Fibroblast of the conjunctiva (primary cell): ENCODE data around the gene IFIH1.

Source experiments
- DNase-seq: peaks from one replicate; pipeline ENCODE4 v3.0.0-alpha.2; 2010; ENCODE audit warnings: low read depth

IFIH1 gene

GRCh38 chr2:162257425-162257824 is 61.1 kb downstream of the IFIH1 start:
- no peak for DNase-seq

DNA sequence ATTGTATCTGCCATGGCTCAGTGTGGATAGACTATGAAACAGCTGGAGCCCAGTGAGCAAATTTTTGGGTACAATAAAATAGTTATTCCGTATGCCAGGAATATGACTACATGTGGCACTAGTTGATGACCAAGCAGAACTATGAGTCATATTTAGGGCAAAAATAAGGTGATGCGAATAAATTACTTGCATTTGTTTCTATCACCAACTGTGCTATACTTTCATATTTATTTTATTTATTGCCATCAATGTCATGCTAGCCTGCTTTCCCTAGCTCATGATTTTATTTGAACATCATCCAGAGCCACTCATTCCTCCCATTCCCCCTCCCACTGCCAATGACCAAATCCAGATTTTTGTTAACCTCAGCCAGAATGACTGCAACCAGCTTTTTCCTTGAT is 61.9 kb downstream of the IFIH1 start:
- DNase-seq = no peak

DNA sequence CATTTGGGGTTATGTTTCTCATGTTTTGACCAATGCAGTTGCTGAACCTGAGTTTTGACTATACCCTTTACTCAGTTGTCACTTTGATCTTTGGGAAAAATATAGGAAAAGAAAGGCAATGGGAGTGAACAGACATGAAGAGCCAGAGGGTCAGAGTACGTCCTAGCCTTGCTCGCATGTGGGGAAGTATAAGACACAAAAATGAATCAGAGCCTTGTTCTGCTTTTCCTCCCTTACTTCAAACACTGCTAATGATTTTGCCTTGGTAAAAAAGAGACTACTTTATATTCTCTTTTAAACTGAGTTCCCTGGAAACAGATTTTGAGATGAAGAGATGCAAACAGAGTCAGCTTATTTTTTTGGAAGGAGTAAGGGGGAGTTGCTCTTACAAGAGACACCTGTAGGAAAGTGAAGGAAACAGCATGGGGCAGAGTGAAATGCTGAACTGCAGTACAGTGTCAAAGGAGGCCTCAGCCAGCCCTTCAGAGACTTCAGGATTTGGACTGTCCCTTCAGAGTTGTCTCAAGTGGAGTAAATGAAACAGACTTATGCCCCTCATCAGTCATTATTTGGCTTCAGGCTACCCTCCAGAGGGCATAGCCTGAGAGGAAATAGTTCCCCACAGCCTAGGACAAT is 64.1 kb downstream of the IFIH1 start:
- DNase-seq = no peak

GRCh38 chr2:162253435-162253834 is 65.0 kb downstream of the IFIH1 start:
- DNase-seq = no peak

DNA sequence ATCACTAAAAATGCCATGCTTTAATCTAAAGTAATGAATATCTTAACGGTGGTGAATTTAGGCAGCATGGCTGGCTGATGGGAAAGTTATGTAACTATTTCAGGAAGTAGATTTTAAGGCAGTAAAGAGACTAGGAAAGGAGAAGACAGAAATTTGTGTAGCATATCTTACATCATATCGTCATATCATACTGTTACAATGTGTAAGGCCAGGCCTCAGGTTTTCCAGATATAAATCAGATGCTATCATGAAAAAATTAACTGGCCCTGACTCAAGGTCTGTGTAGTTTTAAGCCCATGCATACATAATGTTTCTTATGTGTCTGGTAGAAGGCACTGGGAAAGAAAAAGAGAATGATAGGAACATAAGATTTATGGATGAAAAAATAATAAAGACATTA is 66.3 kb downstream of the IFIH1 start:
- no peak for DNase-seq

- peak; percentile 48 for DNase-seq
Observed at GRCh38 chr2:162245781-162246180, 72.7 kb downstream of the IFIH1 start.

DNA sequence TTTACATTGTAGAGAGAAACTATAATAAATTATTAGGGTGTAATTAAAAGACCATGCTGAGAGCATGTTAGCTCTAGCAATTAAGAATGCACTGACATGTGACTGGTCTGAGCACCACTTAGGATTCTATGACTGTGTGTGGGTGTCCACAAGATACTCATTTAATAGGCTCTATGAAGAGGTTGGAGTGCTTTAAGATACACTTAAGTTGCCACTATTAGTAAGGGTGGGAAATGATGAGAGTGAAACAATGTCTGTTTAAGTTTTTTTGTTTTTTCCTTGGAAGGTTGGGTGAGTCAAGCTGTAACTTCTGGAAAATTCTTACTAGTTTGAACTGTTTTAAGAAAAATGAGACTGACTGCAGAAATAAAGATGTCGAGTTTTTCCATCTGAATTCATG is 73.4 kb downstream of the IFIH1 start:
- DNase-seq = no peak

DNA sequence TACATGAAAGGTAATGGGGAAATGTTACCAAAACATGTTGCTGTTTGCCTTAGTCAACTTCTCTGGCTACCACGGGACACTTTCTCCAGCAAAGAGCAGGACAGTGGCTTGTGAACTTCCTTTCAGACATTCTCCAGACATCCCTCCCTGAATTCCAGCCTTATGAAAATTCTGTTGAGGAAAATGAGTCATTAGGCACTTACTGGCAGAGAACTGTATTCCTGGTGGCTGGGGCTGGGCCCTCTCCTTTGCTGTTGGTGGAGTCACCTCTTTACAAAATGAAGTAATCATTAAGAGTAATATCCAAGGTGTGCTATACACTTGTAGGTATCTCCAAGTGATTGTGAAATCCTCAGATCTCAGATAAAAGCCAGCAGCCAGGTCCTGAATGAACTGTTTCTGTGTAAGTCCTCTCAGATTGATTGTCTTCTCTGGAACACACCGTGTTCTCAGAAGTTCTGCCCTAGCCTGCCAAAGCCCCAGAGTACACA is 73.9 kb downstream of the IFIH1 start:
- DNase-seq = no peak

DNA sequence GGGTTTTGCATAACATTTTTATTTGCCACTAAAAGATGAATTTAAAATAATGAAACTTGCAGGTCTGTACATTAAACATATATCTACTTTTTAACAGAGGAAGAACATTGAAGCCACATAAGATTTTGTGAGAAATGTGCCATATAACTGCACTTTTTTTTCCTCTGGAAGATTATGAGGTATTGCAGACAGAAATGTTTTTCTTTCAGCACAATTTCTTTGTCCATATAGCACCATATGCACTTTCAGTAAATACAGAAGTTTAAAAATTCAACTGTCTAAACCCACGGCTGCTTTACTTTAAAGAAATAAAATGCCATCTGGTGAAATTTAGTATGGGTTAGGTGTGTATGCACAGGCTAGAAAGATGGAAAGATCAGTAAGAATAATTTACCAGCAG is 74.8 kb downstream of the IFIH1 start:
- DNase-seq = no peak

GRCh38 chr2:162243294-162243693 is 75.2 kb downstream of the IFIH1 start, which contains the start of gene FAP:
Gene FAP, minus strand, starts transcription at chr2:162243445. Its CDS starts 118 bp downstream, at chr2:162243327.
- DNase-seq = peak; percentile 92

GRCh38 chr2:162242586-162243280 is 75.8 kb downstream of the IFIH1 start:
- peak; percentile 87 for DNase-seq

GRCh38 chr2:162241571-162241970 is 76.9 kb downstream of the IFIH1 start:
- DNase-seq = no peak

DNA sequence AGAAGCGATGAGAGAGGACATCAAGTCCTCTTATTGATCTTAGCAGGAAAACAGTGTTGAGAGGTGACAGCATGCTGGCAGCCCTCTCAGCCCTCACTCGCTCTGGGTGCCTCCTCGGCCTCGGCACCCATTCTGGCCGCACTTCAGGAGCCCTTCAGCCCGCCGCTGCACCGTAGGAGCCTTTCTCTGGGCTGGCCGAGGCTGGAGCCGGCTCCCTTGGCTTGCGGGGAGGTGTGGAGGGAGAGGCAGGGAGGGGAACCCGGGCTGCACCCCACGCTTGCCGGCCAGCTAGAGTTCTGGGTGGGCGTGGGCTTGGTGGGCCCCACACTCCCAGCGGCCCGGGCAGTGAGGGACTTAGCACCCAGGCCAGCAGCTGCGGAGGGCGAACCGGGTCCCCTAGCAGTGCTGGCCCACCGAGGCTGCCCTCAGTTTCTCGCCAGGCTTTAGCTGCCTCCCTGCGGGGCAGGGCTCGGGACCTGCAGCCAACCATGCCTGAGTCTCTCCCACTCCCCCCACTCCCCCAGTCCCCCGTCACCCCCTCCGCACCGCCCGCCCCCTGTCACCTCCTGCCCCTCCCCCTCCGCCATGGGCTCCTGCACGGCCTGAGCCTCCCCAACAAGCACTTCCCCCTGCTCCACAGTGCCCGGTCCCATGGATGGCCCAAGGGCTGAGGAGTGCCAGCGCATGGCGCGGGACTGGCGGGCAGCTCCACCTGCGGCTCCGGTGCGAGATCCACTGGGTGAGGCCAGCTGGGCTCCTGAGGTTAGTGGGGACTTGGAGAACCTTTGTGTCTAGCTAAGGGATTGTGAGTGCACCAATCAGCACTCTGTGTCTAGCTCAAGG is 83.6 kb downstream of the IFIH1 start:
- no peak for DNase-seq

- no peak for DNase-seq
Observed at GRCh38 chr2:162233197-162233596, 85.3 kb downstream of the IFIH1 start.

DNA sequence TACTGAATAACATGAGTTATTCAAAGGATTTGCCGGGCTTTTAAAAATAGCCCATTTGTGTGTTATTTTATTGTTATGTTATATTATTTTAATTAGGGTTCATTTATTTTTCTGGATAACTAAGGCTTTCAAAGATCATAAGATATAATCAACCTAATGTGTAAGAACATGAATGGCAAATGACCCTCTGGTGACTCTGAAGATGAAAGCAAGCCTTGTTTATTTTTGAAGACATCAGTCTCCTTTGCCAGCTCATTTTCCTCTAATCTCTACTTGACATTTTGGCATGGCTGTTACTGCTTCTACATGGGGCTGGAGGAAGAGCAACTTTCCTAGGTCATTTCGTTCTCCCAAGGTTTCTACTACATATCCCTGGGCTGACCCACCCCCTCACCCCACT is 85.8 kb downstream of the IFIH1 start:
- no peak for DNase-seq

- DNase-seq = no peak
Observed at GRCh38 chr2:162232027-162232426, 86.5 kb downstream of the IFIH1 start.

GRCh38 chr2:162230761-162231160 is 87.7 kb downstream of the IFIH1 start:
- DNase-seq = no peak

- DNase-seq = no peak
Observed at GRCh38 chr2:162226836-162227235, 91.6 kb downstream of the IFIH1 start.

DNA sequence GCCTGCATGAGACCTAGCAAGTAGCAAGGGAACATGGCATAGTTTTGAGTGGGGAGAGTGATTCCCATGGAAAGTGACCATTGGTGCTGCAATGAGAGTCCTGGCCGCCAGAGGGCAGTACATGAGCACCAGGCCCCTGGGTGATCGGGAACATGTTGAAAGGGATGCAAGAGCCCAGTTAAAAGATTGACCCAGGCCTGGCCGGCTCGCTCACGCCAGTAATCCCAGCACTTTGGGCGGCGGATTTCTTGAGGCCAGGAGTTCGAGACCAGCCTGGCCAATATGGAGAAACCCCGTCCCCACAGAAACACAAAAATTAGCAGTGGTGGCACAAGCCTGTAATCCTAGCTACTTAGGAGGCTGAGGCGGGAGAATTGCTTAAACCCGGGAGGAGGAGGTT is 97.4 kb downstream of the IFIH1 start:
- DNase-seq = no peak

DNA sequence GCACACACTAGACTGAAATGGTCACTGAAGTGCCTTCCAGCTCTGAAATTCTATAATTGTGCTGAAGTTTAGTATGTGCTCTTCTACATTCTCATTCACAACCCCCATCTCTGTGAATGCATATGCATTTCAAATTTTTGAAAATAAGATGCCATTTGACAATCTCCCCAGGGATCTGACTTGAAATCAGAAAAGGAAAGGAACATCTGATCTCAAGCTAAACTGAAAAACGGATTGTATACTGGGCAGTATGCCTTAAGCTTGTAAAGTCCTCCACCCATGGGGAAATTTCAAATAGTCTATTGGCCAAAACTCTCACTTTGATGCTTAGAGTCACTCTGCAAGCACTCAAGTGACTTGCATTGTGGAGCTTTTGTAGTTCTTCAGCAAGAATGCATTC is 98.1 kb downstream of the IFIH1 start:
- DNase-seq = no peak

GRCh38 chr2:162219426-162219825 is 99.1 kb downstream of the IFIH1 start:
- DNase-seq = no peak

DNA sequence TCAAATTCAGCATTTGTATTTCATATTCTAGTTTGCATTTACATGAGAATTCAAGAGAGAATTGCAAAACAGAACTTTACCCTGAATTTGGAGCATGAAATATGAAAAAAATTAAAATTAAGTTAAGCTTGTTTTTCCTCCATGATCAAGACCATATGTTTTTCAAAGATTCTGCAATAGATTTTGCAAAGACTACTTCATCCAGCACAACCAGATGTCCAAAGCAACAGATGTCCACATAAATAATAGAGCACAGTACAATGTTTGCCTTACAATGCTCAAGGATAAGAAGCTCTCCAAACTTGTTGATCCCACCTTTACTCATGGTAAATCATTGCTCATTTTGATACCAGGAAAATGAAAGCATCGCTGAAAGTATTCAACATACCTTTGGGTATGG is 100.9 kb downstream of the IFIH1 start:
- peak; percentile 65 for DNase-seq
